Measurements from ENCODE around the gene TRIM54.
A peak's percentile ranks its signal among the peaks of the same experiment; 100 is the strongest.
"Not testable (repeated sequence)": the region's sequence is repeated elsewhere in the genome, so short reads cannot be mapped to it uniquely, and the experiment has no call there.

TRIM54 gene

DNA sequence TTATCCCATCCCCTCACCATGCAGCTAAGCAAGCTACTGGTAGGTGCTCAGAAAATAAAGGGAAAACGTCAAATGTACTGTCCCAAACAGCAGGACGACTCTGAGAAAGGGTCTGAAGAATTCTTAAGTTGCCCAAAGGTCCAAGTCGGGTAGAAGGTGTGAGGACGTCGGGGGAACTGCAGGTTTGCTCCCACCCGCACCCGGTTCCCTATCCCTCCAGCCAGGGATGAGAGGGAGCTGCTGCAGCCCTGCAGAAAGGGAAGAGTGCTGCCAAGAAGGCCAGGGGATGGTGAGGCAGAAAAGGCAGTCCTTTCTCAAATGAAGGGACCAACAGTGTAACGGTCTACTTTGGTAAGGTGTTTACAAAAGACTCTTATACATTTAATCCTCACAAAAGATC is 32.9 kb downstream of the TRIM54 start:
- no peak for DNase-seq

DNA sequence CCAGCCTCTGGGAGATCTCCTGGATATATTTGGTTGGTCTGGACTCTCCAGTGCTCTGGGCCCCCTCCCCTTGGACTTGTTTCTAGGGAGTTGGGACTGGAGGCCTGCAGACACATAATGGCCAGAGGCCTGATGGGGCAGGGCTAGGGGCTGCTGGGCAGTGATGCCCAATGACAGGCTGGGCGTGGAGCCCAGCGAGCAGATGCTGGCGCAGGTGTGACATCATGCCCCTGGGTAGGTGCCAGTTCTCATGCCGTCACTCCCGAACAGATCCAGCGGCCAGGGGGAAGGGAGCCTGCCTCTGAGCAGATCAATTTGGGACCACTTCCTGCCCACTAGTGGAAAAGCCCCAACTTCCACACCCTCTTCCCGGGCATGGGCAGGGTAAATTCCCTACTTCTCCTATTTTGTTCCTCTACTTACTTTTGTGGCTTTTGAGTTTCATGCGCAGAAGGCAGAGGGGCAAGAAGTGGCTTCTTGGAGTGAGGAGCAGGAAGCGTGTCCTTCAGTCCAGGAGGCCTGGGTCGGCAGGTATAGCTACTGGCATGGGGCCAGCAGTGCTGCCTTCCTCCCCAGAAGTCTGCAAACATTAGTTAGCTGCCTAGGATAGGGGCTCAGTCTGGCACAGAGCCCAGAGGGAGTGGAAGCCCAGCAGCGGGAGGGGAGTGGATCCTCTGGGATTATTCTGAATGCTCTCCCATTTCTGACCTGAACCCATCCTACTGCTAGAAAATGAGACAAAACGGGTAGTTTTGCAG is 34.6 kb downstream of the TRIM54 start:
- no peak for DNase-seq

DNA sequence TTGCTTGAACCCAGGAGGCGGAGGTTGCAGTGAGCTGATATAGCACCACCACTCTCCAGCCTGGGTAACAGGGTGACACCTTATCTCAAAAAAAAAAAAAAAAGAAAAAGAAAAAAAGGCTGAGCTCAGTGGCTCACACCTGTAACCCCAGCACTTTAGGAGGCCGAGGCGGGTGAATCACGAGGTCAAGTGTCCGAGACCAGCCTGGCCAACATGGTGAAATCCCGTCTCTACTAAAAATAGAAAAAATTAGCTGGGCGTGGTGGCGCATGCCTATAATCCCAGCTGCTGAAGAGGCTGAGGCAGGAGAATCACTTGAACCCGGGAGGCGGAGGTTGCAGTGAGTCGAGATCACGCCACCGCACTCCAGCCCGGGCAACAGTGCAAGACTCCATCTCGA is 37.6 kb downstream of the TRIM54 start:
- not testable (repeated sequence) for DNase-seq

DNA sequence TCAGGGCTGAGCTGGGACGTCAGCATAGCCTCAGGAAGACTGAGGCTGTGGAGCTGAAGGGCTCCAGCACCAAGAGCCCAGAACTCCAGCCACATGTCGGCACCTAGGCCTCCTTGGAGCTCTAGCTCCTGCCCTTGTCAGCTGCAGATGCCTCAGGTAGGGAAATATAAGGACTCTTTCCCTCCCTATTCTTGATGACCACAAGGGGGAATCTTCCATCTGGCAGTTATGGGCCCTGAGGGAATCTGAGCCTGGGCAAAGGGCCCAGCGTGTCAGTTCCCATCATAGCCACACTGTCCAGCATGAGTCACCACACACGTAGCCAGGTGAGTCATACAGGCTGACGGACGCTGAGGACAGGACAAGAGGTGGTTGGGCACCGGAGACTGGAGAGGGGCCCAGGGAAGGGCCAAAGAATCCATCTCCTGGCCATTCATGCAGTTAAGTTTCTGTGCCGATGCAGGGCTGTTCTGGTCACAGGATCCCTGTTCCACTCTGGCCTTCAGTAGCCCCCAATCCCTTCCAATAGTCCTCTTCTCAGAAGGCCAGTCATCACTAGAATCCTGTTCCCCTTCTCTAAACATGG is 38.8 kb downstream of the TRIM54 start:
- DNase-seq: no peak

DNA sequence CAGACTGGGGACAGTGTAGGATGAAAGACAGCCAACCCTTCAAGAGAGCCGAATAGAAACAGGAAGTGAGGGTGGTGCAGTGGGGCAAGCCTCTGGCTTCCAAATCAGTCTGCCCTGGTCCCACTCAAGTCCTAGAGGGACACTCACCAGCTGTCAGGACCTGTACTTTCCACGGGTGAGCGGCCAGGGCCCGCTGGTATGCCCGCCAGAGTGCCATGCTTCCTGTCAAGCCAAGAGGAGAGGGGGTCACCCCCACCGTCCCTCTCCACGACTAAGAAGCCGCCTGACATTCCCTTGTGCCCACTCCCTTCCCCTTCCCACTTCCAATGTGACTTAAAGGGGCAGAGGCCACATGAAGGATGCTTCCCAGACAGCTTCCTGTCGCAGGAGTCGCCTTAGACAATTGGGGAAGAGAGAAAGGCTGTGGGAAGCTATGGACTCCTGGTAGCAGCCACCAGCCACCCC is 40.1 kb downstream of the TRIM54 start:
- no peak for DNase-seq

DNA sequence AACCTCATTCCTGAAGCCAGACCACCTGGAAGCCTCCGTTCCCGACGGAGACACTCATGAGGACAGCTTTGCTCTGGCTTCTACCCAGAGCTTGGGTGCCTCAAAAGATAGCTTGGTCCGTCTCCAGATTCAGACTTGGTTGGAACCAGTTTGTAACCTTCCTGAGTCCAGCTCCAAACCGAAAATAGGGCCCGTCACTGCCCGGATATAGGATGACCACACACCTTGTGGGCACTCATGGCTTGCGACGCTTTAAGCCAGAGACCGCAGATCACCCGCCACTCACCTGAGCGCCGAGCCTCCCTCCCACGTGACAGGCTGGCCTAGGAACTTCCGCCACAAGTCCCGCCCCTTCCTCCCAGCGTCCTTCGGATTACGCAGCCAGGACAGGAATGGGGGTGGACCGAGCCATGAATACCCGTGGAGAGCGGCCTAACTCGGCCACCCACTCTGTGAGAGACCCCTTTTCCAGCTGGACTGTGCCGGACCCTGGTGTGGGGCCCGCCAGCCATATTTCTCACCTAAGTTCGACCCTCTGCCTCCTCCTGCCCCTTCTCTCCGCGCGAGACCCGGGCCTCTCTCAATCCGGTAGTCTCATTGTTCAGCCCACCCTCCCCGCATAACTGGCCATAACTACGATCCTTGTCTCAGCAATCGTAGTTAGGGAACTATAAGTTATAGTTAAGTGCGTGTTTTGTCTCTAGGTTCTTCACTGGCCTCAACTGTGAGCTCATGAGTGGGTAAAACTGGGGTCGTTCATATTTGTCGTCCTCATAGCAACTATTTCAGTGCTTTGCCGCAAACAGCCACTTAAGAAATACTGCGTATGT is 40.8 kb downstream of the TRIM54 start, which contains the start of gene MPV17:
TSS of gene MPV17 (minus strand) at position 332 of the 830 bp plus-strand sequence. CDS start 580 bp downstream, outside the sequence.
- peak; percentile 85 for DNase-seq

DNA sequence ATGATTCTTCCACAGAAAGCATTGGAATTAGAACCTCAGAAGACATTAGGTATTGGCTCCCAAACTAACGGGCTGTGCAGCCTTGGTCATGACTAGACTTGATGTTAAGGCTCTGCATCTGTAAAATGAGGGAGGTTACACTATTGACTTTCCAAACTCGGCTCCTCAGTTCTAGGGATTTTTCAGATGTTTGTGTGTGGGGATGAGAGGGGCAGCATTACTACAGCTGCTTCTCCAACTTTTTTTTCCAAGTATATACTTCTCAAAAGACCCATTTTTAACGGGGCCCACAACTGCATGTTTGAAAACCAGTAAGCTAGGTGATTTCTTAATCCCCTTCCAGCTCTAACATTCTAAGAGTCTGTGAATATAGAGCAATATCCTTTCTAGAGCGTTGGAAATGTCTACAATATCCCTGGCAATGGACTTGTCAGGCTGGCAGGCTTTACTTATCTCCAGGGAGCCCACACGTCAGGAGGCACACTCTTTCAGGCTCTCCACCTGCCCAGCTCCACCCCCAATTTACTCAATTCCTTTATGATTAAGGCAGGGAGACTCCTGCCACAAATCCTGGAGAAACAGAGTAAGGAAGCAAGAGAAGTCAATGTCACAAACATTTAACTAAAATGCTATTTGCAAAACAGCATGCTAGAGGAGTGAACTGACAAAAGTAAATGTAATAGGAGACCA is 41.5 kb downstream of the TRIM54 start:
- no peak for DNase-seq

DNA sequence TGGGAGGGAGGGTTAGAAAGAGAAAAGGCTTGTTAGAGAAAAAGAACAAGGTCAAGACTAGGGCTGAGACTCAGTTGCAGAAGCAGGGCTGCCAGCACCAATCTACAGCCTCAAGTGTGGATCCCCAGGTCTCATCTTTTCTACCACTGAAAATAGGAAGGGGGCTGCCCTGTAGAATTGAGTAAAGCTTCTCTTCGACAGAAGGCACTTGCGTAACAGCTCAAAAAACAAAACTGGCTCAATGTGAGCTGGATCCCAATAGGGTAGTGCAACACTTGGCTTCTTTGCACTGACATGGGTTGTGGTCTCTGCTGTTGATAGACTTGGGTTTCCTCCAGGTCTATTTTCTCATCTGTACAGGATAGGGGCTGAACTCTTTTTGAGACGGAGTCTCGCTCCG is 42.5 kb downstream of the TRIM54 start:
- DNase-seq: no peak

DNA sequence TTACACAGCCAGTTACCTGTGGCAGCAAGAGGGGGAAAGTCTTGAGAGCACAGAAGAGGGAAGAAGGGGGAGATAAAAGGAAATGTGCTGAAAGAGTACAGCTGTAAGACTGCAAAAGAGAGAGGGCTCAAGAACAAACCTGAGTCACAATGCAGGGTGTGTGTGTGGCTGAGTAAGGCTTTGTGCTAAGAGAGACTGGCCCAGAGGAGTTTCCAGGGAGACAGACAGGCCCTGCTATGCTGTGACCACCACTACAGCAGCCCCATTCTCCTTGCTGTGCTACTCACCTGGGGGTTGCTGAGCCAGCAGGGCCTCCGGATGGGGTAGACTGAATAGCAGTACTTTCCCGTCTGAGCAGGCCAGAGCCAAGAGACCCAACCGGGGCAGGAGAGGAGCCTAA is 53.1 kb downstream of the TRIM54 start:
- DNase-seq: no peak

DNA sequence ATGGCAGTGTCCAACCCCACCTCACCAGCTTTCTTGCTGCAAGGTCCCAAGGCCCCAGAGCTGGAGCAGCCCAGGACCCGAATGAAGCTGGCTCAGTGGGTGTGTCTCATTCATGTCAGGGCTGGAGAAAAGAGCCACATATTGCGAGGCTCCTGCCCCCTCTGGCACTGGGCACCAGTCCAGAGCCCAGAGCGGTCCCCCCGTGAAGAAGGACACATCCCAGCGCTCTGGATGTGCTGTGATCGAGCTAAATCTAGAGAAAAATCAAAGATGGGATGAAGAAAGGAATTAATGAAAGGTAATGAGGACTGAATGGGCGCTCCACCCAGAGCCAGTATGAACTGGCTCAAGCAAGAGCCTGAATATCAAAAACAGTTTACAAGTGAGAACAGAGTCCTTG is 53.9 kb downstream of the TRIM54 start:
- DNase-seq: no peak

DNA sequence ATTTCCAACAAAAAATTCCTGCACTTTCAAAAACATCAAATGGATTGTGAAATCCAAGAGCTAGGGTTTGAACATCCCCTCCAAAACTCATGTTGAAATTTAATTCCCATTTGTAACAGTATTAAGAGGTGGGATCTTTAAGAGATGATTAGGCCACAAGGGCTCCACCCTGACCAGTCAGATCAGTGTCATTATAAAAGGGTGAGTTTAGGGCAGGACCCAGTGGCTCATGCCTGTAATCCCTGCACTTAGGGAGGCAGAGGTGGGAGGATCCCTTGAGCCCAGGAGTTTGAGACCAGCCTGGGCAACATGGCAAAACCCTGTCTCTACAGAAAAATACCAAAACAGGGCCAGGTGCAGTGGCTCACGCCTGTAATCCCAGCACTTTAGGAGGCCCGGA is 65.4 kb downstream of the TRIM54 start:
- DNase-seq: no peak

DNA sequence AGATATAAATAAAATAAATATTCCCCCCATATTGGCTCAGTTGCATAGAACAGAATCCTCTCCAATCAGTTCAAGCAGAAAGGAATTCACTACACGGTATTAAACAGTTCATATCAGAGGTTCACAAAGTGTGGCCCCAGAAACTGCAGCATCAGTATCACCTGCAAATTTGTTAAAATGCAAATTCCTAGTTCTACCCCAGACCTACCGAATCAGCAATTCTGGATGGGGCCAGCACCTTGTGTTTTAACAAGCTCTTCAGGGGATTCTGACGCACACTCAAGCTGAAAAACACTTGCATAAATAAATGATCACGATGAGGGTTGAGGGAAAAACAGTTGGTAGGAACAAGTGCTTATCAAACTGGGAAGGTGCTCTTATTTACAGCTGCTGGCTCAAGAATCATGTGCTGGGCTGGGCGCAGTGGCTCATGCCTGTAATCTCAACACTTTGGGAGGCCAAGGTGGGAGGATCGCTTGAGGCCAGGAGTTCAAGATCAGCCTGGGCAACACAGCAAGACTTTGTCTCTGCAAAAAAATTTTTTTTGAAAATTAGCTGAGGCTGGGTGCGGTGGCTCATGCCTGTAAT is 68.0 kb downstream of the TRIM54 start:
- no peak for DNase-seq

DNA sequence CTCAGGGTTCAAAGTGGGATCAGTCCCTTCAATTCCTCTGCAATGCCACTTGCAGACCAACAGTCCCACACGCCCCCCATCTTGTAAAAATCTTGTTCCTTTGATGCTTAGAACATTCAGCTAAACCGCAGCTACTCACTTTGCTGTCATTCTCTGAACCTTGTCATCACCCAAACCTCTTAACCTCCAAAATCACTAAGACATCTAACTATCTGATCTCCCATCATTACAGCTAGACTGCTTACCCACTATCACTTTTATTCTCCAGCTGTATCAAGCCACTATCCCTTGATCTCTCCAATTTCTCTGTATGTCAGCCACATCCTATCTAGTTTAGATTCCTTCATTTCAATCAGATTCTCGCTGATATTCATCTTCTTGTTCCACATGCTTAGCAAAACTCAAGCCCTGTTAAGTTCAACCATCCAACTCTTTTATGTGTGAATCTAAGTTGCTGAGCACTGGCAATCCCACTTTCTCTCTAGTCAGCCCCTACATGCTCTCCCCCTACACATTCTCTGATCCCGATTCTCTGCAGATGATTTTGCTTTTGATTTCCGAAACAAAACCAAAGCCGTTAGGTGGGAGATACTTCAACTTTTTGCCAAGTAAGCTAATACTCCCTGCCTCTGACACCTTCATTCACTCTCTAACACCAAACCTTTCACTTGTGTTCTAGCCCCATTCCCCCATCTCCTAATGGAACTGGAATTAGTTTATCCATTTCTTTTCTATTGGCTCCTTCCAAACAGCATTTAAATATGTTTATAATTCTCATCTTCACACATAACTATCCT is 69.8 kb downstream of the TRIM54 start:
- no peak for DNase-seq

DNA sequence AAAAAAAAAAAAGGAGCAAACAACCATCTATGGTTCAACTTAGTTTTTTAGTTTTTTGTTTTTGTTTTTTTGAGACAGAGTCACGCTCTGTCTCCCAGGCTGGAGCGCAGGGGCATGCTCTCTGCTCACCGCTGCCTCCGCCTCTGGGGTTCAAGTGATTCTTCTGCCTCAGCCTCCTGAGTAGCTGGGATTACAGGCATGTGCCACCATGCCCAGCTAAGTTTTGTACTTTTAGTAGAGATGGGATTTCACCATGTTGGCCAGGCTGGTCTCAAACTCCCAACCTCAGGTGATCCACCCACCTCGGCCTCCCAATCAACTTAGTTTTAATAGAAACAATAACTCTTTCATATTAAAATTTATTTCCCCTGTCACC is 71.1 kb downstream of the TRIM54 start:
- not testable (repeated sequence) for DNase-seq

DNA sequence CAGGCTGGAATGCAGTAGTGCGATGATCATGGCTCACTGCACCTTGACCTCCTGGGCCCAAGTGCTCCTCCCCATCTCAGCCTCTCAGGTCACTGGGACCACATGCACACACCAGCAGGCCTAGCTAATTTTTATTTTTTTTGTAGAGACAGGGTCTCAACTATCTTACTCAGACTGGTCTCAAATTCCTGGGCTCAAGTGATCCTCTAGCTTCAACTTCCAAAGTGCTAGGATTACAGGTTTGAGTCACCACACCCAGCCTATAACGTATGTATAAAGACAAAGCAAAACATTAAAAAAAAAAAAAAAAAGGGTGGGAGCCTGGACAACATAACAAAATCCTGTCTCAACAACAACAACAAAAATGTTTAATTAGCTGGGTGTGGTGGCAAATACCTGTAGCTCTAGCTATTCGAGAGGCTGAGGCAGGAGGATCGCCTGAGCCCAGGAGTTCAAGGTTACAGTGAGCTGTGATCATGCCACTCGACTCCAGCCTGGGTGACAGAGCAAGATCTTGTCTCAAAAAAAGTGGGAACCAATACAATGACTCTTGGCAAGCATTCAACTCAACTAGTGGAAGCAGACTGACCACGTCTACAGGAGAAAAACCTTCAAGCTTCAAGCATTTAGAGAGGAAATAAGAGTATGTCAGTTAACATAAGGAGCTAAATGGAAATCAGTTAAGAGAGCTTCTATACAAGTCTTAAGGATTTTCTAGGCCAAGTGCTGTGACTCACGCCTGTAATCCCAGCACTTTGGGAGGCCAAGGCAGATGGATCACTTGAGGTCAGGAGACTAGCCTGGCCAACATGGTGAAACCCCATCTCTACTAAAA is 71.8 kb downstream of the TRIM54 start:
- DNase-seq: no peak

DNA sequence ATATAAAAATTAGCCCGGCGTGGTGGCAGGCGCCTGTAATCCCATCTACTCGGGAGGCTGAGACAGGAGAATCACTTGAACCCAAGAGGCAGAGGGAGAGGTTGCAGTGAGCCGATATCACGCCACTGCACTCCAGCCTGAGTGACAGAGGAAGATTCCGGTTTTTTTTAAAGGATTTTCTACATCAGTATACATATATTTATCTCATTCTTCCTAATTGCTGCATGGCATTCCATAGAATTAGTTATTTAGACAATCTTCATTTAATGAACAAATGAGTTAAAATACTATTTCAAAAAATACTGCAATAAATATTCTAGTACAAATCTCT is 72.3 kb downstream of the TRIM54 start:
- no peak for DNase-seq

DNA sequence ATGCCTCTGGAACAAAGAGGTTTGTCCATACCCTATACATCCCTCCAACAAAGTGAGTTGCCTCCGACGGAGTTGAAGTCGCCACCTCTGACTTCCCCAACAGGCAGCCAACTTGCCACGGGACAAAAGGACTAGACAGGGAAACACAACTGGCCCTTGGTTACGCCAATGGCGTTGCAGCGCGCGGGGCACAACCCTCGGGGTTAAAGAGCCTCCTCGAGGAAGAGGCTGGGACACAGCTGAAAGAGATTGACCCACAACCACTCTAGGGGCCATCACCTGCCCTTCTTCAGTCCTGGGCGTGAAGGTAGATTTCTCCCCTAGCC is 73.8 kb downstream of the TRIM54 start:
- DNase-seq: no peak

DNA sequence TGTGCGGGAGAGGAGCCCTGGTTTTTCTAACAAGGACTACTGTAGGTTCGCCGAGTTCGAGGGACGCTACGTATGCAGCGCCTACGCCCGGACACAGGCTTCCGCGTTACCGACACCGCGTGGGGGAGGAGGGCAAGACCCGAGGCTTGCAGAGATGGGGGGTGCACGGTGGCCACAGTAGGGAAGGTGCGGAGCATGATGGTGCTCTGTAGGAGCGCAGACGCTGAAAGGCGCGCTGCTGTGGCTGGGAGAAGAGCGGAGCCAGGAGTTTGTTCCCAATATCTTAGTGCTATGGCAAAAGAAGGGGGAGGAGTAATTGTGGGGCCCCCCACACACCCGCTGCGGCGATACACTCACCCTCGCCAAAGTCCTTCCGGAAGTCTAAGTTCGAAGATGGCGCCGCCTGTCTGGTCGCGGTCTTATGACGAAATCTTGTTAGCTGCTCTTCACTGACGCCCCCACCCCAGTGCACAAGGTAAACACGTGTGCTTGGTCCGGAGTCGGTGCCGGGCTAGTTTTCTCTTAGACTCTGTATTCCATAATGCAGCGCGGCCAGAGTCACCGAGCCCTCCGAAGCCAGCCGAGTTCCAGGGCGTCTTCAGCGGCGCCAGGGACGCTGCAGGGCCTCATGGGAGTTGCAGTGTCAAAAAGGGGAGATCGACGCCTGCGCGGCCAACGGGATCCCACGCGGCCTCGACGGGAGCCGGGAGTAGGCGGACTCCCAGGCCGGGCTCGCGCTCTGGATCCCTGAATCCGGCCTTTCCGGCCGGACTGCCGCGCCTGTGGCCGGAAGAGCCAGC is 74.4 kb downstream of the TRIM54 start, which contains the start of gene GTF3C2:
TSS of gene GTF3C2 (minus strand) at position 383 of the 800 bp plus-strand sequence. CDS start 13,210 bp downstream, outside the sequence.
- peak; percentile 82 for DNase-seq
